GM18868 (cell line): ENCODE results near the gene SNAP47.

ENCODE experiments used
- ATAC-seq: cut with Tn5 transposase; IDR thresholded peaks from one replicate; pipeline ENCODE4 v1.9.1; 2021; ENCODE audit warnings: mild to moderate bottlenecking, moderate library complexity; ENCODE audit not compliant: unreplicated experiment

The SNAP47 gene

GRCh38 chr1:227766653-227767277 is 31.5 kb downstream of the SNAP47 start:
- ATAC-seq: no peak

GRCh38 chr1:227767401-227768124 is 32.3 kb downstream of the SNAP47 start:
- ATAC-seq: no peak

DNA sequence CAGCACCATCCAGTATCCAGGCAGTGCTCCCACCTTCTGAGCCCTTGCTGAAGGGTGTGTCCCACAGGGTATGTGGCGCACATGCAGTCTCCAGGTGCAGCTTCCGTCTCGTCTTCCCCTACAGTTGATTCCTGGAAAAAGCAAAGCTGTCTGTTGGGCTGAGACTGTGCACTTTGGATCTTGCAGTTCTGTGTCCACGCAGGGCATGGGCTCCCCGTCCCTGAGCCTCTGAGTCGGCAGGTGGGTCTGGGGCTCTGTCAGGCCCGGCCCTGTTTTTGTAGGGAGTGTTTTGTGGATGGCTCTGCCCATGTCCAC is 32.8 kb downstream of the SNAP47 start:
- ATAC-seq: no peak

DNA sequence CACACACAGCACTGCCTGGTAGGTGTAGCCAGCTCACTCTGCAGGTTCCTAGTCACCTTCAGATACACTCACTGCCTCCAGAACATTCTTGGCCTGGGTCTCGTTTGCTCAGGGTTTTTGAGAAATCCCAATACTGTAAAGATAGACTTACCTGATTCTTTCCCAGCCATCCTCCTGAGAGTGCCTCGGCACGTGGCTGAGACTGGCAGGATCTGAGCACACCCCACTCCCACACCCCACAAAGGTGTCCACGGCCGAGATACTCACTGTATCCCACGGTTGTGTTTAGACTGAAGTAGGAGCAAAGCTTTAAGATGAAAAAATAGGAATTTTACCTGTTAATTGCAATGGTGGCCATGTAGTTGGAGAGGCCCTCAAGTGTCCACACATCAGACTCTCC is 33.4 kb downstream of the SNAP47 start:
- ATAC-seq: no peak

DNA sequence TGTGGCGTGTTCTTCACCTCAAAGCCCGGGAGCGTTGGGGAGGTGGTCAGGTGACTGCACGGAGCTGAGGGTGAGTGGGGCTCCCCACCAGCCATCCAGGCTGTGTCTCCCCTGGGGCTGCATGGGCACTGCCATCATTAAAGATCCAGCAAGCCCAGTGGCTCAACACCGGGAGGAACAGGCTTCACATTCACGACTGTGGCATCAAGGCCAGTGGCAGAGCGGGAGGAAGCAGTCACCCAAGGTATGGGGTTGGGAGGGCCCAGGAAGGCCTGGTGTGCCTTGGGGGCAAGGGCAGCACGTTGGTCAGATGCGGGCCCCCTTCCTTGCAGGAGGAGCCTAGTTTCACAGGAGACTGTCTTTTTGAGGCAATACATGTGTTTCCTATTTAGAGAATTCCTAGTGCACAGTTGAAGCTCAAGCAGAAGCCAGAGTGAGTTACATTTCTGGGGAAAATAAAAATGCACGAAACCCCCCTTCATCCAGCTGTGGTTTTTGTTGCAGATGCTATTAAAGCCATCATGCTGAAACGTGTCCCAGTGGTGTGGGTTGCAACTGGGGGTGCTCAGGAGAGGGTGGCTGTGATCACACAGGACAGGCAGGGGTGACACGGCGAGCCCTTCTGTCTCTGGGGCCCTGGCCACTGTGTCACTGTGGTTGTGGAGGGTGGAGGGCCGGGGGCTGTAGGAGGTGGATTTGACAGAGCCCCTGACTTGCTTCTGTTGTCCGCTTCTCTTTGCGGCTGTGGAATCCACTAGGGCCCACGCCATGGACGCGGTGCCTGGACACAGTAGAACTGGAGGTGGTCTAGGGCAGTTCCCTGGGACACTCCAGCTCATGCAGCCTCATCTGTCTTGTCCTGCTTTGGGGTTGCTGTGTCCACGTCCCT is 34.1 kb downstream of the SNAP47 start:
- ATAC-seq: no peak

GRCh38 chr1:227769936-227770494 is 34.8 kb downstream of the SNAP47 start:
- ATAC-seq: no peak

- no peak for ATAC-seq
Measured at GRCh38 chr1:227770812-227771211, 35.6 kb downstream of the SNAP47 start.

DNA sequence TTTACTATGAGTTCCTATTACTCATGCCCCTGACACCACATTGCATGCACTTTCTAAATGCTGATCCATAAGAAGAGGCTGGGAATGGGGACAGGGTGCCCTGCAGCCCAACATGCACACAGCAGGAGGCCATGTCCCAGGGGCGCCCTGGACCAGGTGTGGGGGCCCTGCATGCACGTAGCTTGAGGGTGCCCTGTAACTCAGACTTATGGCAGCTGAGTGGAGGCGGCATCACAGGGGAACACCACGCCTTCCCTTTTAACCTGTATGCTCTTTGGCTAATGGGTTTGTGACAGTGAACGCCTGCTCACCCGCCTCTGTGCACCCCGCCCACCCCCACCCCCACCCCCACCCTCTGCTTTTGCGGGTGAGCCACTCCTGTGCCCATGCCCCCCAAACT is 36.1 kb downstream of the SNAP47 start:
- no peak for ATAC-seq

DNA sequence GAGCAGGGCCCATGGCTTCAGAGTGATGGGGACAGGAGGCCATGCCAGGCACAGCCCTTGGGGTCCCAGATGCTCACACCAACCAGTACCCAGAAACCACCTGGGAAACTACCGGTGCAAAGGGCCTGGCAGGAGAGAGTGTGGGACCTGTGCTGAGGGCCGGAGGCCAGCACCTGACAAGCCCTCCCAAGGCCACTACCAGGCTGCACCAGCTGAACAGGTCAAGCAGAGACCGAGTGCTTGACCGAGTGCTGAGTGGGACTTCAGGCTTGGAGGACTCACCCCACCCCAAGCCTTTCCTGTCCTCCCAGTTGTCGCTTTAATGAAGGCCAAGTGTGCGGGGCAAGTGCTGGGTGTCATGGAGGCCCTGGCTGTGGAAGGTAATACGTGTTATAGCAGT is 36.5 kb downstream of the SNAP47 start:
- no peak for ATAC-seq

GRCh38 chr1:227773558-227773957 is 38.3 kb downstream of the SNAP47 start:
- no peak for ATAC-seq

DNA sequence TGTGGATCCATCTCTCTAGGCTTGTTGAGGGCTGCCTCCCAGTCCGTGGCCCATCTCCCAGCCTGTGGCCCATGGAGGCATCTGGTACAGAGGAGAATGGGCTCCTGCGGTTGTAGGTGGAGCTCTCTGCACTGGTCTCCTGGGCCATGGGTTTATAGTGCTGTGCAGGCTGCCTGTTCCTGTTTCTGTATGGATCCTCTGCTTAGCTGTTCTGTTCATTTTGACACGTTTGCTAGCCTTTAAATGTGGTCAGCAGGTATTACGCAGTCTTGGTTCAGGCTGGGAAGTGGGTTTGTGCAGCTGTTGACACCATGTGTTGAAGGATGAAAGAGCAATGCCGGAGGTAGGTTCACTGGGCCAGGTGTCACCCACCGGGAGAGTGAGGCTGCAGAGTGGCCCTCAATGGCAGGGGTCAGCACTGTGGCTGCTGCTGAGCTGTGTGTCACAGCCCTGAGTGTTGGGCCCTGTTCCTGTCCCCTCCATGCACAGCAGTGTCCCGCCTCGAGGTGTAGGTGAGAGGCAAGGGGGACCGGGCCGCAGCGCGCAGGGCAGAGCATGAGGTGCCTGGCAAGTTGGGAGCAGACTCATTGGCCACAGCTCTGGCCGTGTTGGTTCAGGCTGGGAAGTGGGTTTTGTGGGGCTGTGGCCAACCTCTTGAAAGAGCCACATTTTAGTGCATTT is 39.0 kb downstream of the SNAP47 start:
- ATAC-seq: no peak

DNA sequence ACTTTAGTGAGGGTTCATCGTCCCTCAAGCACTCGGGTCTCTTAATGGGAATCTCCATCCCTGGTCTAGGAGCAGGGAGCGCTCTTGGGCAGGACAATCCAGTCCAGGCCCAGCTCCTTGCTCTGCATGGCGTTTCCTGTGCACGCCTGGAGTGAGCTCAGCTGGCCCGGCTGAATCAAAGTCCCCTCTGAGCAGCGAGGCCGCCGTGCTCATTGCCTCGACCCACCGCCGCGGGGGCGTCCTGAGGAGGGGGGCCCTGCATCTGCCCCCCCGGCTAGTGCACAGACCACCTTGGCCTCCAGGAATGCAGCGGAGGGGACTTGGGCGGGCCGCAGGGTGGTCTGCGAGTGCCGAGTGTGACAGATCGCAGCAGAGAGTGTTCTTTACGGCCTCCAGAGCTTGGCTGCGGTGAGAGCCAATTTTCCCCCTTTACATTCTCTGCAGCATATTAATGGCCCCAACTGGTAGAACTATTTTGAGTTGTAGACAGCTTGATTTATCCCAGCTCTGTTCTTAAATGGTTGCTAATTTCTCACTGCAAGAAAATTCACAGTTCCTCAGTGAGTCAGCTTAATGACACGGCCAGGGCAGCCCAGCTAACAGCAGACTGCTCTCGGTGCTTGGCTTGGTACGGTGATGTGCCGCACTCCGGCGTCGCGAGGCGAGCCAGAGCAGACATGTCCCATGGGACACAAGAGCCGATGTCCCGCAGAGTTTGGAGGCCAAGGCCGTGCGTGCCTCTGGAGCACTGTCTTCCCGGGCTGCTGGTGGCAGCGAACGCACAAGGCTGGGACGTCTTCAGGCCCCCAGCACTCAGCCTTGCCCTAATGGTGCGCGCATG is 39.8 kb downstream of the SNAP47 start:
- no peak for ATAC-seq

DNA sequence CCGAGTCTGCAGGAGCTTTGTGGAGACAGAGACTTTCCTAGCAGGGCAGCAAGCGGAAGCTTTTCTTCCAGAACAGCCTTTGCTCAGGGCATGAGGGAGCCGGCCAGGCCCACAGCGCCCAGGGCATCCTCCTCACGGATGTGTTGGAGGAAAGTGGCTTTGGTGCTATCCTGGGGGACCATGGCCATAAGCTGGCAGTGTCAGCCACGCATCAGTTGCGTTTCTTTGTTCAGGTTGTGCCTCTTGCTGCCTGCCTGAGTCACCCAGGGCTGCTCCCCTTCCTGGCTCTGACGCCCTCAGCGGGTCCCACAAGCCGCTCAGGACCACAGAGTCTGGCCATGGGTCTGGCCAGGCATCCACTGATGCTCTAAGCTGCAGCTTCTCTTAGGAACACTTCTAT is 40.6 kb downstream of the SNAP47 start:
- ATAC-seq: no peak

- no peak for ATAC-seq
Measured at GRCh38 chr1:227776331-227776771, 41.1 kb downstream of the SNAP47 start.

- no peak for ATAC-seq
Measured at GRCh38 chr1:227777156-227777555, 41.9 kb downstream of the SNAP47 start.

DNA sequence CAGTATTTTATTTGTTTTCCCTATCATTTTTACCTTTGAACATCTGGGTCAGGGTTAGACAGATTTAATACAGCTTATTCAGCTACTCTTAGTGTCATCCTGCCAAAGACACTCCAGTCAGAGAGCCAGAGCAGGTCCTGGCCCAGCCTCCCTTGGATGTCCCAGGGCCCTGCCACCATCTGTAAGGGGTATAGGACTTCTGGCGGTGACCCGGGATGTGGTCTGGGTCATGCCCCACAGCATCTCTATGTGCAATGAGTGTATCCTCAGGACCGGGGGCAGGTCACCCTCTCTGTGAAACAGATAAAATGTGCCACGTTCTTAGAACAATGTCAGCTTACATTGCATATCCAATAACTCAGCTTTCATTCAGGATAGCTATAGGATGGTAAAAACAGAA is 42.4 kb downstream of the SNAP47 start:
- ATAC-seq: no peak

GRCh38 chr1:227778401-227778947 is 43.2 kb downstream of the SNAP47 start:
- ATAC-seq: no peak

- no peak for ATAC-seq
Measured at GRCh38 chr1:227779021-227779441, 43.8 kb downstream of the SNAP47 start.

GRCh38 chr1:227779685-227780084 is 44.5 kb downstream of the SNAP47 start:
- ATAC-seq: no peak
